ENCODE data around the gene FRAS1.
"Not testable (repeated sequence)": the region's sequence is repeated elsewhere in the genome, so short reads cannot be mapped to it uniquely, and the experiment has no call there.

The FRAS1 gene

DNA sequence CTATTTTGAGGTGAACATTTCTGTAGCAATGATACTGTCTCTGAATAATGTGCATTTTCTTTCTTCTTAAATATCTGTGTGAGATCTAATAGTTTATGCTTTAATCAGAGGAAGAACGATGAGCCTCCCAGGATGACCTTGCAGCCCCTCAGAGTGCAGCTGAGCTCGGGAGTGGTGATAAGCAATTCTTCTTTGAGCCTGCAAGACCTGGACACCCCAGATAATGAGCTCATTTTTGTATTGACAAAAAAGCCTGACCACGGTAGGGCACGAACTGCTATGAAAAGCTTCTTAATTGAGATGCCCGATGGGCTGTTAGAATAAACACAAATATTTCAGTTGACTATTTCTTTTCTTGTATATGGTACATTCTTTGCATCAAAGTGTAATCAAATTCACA lies 389.5 kb downstream of the FRAS1 start:
- no peak for DNase-seq (ENCODE audit: low read depth)

DNA sequence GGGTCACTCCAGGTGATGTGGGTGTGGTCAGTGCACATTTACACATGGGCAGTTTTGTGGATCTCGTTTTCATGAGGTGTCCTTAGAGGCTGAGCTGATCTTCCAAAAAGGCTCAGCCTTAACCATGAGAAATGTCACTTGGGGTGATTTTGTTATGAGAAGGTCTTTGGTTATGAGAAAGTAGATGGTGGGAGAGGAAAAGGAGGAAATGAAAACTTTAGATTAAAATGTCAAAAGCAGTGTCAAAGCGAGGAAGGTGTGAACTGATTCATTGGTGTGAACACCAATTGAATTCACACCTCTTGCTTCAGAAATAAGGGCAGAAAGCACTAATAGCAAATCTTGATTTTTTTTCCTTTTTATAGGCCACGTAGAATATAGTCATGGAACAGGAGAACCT lies 394.3 kb downstream of the FRAS1 start:
- no peak for DNase-seq (ENCODE audit: low read depth)

DNA sequence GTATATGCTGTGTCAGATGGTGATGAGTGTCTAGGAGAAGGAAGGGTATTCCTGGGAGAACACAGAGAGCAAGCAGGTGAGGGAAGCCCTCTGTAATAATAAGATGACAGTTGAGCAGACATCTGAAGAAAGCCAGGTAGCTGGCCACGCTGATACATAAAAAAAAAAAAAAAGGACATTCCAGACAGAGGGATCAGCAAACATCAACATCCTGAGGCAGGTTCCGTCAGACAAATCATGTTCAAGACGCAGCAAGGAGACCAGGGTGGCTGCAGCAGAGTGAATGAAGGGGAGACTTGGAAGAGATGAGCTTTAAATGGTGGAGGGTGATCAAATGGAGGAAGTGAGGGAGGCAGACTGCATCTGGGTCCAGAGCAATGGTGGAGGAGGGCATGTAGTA lies 396.9 kb downstream of the FRAS1 start:
- DNase-seq (ENCODE audit: low read depth), result no peak

DNA sequence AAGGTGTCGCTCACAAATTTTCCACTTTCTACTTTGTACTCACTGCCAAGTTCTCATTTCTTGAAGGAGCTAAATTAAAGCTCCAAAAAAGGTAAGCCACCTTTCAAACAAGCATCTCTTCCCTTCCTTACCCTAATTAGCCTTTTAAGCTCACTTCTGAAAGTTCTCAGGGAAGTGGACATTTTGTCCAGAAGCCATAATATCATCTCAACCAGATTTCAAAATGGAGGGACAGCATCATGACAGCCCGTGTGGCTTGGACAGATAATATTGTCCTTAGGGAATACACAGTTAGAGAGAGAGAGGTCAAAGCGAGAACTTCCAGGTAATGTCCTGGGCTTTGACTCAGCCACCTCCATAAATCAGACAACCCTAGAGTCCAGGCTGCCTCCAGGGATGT lies 400.6 kb downstream of the FRAS1 start:
- no peak for DNase-seq (ENCODE audit: low read depth)

DNA sequence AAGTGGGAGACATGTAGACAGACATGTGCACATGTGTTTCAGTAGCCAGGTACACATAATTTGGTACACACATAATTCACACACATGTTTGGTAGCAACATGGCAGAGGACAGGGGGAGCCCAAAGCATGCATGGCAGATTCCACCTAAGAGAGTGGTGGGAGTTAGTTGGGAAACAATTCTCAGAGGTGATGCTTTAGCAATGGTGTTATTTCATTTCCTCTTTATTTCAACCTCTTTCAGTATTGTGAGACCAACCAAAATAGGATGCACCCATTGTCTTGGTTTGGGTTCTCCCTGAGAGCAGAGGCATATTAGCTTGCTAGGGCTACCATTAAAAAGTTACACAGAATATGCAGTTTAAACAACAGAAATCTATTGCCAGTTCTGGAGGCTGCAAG lies 402.2 kb downstream of the FRAS1 start:
- no peak for DNase-seq (ENCODE audit: low read depth)

DNA sequence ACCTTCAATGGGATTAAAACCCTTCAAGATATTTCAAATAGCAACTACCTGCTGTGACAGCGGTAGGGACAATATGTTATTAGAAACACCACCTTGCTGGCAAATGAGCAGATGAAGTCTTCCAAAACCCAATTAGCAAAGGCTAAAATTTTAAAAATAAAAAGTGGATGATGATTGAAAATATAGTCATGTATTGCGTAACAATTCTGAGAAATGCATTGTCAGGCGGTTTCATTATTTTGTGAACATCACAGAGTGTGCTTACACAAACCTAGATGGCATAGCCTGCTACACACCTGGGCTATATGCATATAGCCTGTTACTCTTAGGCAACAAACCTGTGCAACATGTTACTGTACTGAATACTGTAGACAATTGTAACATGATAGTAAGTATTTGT lies 403.2 kb downstream of the FRAS1 start:
- no peak for DNase-seq (ENCODE audit: low read depth)

DNA sequence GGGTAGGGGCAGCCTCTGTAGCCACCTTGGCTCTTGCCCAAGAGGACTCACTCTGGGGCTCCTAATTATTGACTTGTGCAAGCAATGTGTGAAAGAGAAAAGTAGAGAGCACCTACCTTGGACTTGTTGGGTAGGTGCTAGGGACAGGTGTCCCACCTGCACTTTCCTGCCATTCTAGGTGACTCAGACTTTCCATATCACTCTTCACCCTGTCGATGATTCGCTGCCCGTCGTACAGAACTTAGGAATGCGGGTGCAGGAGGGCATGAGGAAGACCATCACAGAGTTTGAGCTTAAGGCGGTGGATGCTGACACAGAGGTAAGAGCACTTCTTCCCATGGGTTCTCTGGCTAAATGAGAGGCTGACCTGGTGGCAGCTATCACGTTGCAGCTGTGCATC lies 407.1 kb downstream of the FRAS1 start:
- no peak for DNase-seq (ENCODE audit: low read depth)

DNA sequence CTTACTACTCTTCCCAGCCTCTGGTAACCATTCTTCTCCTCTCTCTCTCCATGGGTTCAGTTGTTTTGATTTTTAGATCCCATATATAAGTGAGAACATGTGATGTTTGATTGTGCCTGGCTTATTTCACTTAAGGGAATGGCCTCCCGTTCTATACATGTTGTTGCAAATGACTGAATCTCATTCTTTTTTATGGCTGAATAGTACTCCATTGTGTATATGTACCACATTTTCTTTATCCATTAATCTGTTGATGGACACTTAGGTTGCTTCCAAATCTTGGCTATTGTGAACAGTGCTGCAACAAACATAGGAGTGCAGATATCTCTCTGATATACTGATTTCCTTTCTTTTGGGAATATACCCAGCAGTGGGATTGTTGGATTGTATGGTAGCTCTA lies 410.1 kb downstream of the FRAS1 start:
- DNase-seq (ENCODE audit: low read depth), result not testable (repeated sequence)

DNA sequence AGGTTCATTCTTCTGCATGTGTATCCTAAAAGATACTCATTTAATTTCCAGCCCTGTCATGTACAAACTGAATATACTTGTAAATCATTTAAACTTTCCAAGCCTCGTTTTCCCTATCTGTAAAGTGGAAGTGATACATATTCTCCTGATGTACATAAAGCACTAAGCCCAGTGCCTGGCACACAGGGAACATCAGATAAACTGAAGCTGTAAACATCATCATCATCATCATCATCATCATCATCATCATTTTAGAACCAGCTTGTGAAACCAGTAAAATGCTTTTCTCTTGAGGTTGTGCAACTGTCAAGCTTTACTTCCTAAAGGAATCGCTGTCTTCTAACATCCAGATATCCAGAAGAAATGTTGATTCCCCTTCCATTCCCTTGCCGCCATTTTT lies 411.1 kb downstream of the FRAS1 start:
- DNase-seq (ENCODE audit: low read depth), result no peak

DNA sequence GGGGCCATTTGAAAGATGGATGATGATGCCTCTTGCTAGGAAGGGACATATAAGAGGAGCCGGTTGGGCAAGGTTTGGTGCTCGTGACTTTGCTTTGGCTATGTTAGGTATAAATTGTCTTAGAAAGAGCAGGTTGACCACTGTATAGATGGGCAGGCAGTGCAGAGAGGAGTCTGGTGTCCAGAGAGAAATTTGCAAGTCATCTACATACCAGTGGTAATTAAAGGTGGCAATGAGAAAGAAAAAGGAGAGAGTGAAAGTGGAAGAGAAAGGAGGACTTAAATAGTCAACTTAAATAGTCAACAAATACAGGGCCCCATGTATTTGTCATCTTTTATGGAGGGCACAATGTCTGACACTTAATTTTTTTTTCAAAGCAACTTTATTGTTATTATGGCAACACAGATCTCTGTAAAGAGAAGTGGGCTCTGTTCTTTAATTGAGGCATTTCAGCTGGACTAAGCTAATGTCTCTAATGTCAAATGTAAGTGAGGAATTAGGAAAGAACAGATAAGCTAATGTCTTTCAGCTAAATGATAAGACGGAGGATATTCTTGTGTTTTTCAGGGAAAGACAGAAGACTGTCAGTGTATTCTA lies 419.1 kb downstream of the FRAS1 start:
- no peak for DNase-seq (ENCODE audit: low read depth)

DNA sequence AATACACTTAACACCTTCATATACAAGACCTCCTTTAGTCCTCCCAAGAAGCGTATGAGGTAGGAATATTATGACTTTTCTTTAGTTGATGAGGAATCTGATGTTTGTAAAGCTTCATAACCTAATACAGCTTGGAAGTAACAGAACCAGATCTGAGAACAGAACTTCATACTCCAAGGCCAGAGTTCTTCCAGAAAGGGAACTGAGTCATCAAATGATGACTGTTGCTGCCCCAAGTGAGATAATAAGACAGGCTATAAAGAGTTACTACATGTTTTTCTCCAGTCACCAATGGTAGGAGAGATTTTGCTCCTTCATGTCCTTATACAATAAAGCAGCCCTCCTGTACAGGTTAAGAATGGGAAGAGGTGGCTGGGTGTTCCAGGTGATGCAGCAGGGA lies 420.2 kb downstream of the FRAS1 start:
- no peak for DNase-seq (ENCODE audit: low read depth)

DNA sequence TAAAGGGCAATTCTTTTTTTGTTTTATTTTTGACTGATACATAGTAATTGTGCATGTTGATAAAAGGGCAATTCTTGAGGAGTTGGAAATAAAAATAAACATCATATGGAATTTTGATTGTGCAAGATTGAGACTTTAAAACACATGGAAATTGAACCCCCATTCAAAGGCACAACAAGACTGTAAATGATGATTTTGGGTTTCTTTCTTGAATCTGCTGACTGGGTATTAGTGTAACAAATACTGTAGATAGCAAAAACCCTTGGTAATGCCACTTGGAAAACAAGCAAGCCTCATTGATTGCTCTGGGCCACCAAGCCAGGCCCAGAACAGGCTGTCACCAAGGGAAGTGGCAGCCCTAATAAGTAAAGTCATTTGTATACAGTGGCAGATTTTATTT lies 421.4 kb downstream of the FRAS1 start:
- DNase-seq (ENCODE audit: low read depth), result no peak

DNA sequence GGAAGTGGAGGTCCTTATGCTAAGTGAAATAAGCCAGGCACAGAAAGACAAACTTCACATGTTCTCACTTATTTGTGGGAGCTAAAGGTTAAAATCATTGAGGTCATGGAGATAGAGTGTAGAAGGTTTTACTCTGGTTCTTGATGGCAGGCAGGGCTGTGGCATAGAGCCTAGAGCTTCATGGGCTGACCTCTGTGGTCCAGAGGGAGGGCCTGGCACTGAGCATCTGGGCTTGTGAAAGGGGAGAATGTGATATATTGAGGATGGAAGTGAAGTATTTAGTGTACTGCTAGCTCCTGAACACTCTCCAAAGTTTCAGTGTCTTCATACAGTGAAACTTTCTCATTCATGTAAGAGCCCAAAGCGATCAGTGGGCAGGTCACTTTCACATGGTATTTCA lies 423.2 kb downstream of the FRAS1 start:
- no peak for DNase-seq (ENCODE audit: low read depth)

DNA sequence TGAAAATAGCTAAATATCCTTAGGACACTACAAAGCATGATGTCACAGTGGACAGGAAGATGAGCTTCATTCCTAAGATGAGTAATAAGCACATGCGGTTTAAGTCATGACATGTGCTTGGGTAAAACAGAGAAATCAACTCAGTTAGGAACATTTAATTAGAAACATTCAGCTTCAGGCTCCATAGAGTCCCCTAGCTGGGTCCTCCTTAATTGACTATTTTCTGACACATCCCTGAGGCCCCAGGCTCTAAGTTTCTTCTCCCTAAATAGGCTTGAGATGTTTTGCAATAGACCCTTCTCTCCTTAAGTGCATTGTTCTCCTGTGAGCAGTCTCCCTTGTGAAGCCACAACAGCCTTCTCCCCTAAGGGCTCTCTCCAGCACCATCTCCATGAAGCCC lies 424.1 kb downstream of the FRAS1 start:
- no peak for DNase-seq (ENCODE audit: low read depth)

DNA sequence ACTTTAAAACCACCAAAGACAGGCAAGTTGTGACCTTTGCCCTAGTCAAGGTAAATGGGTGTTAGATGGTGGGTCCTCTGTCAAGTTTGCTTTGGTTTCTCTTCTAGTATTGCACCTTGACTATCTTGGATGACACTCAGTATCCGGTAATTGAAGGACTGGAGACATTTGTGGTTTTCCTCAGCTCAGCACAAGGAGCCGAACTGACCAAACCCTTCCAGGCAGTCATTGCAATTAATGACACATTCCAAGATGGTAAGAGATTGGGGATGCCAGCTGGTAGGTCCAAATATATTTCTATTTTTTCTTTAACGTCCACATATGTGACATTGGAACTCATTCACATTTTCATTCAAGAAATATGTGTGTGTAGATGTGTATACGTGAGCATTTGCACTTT lies 425.2 kb downstream of the FRAS1 start:
- DNase-seq (ENCODE audit: low read depth), result no peak

DNA sequence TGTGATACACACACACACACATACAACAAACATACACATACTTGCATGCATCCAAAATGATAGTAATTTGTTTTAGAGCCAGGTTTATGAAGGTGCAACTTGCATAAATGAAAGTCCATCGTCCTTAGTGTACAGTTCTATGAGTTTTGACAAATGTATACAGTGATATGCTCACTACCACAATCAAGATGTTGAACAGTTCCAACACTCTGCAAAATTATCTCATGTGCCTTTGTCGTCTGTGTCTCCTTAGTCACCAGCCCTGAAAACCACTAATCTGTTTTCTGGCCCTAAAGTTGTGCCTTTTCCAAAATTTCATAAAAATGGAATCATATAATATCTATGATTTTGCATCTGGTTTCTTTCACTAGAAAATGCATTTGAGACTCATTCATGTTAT lies 426.7 kb downstream of the FRAS1 start:
- DNase-seq (ENCODE audit: low read depth), result no peak

DNA sequence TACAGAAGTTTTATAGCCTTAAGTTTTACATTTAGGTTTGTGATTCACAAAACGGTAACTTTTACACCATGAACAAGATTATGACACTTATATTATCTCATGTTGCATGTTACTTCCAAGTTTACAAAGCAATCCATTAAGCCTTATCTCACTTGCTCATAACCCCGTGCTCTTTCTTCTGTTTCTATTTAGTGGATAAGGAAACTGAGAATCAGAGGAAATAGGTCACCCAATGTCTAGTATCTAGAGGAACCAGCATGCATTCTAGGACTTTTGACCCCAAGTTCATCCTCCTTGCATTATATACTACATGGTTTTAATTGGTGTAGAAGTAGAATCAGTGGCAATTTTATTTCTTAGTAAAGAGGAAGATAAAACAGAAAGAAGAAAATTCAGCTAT lies 427.5 kb downstream of the FRAS1 start:
- DNase-seq (ENCODE audit: low read depth), result no peak

DNA sequence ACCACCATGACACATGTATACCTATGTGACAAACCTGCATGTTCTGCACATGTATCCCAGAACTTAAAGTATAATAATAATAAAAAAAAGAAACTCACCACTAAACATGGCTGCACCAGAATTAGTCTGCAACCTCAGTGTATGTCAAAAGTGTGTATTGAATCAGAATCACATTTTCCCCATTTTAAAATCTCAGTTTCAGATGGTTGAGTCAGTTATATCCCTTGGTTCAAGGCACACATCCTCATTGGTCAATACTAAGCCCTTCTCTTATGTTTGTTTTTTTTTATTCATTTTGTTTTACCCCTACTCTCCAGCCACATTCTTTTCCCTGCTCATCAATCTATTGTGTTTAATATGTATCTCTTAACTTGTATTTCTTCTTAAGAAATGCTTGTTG lies 436.6 kb downstream of the FRAS1 start:
- no peak for DNase-seq (ENCODE audit: low read depth)

DNA sequence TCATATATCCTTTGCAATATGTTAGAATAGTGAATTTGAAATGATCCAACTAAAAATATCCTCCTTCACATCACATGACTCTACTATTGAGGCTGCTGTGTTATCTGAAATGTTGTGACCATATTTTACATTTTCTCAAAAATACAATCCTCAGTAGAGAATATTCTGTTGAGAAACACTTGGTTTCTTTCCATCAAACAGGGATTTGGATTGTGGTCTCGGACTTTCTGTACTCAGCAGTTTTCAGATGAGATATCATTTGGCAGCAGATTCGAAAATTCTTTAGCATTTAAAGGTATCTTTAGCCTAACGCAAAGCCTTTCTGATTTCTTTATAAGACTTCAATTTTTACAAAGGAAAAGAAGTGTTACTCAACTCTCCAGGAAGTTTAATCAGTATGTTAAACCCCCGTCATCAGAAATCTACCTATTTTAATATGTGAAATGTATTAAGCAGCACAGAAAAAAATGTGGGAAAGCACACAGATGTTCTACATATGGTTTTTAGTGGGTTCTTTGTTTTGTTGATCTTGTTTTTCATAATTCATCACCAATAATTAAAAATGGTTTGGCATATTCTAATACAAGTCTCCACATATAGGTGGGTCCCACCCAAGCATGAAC lies 439.0 kb downstream of the FRAS1 start:
- DNase-seq (ENCODE audit: low read depth), result no peak

DNA sequence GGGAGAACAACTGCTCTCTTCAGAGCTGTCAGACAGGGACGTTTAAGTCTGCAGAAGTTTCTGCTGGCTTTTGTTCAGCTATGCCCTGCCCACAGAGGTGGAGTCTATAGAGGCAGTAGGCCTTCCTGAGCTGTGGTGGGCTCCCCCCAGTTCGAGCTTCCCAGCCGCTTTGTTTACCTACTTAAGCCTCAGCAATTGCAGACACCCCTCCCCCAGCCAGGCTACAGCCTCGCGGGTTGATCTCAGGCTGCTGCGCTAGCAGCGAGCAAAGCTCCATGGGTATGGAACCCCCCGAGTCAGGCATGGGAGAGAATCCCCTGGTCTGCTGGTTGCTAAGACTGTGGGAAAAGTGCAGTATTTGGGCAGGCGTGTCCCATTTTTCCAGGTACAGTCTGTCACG lies 449.1 kb downstream of the FRAS1 start:
- not testable (repeated sequence) for DNase-seq (ENCODE audit: low read depth)

DNA sequence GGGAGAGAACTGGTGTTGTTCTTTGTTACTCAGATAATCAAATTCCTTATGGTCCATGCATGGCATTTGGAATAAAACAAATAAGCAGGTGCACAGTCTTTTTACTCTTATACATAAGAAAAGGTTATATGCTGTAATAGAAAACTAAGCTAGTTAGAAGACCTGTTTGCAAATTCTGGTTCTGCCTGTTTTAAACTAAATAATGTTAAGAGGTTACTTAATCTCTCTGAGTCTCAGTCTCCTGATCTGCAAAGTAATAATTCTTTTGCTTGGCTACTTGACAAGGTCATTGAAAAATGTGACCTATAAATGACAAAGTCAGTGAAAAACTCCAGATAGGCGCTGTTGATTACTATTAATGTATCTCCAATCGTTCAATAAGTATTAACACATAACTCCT lies 451.9 kb downstream of the FRAS1 start:
- no peak for DNase-seq (ENCODE audit: low read depth)

DNA sequence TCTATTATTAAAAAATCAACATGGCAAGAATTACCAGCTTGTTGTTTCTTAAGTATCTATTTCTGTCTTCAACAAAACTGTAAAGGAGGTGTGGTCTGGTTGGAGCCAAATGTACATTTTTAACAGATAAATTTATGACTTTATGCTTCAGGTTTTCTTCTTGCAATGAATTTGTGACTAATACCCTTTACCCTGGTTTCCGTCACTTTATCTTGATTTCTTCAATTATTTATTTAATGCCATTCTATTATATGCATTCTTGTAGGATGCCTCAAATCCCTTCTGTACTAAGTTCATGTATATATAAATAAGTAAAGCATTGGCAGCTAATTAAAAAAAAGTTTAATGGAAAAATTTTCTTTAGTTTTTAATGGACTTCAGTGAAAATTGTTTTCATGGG lies 453.0 kb downstream of the FRAS1 start:
- DNase-seq (ENCODE audit: low read depth), result no peak

DNA sequence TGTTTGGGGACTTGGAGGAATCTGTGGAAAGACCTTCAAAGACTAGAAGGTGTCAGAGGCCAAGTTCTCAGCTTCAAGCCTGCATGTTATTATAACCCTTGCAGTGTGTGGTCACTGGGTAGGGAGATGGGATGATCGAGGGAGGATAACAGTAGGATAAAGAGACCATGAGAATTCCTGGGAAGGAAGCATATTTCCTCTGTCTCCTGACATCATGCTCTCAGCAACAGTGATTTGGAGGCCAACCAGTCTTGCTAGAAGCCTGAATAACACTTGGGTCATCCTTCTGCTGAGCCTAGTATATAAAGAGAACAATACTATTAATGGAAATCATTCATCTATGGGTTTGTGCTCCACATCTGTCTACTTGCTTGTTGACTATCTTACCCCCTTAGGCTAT lies 453.6 kb downstream of the FRAS1 start:
- no peak for DNase-seq (ENCODE audit: low read depth)

DNA sequence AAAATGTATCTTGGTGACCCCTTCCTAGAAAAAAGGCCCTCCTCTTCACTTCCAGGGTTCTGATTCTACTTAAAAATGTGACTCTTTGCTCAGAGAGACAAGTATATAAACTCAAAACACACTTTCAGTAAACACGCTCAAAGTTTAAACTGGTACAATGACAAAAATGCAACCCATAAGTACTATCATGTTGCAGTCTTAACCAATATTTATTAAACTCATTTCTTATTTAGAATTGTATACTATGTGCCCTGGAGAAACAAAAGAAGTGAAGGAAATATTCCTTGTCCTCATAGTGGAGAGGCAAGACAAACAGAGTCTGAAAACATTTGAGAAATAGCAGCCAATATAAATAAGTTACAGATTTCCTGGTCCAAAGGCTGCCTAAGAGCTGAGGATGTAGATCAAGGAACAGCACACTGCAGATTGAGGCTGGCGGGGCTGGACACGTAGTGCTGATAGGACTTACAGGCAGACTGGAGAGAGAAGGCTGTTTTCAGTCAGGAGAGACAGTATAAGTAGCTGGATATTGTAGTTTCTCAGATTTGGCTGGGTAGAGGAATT lies 455.3 kb downstream of the FRAS1 start:
- no peak for DNase-seq (ENCODE audit: low read depth)
